Stimulated activated CD8-positive, alpha-beta memory T cell treated with anti-CD3 and anti-CD28 coated beads, Interleukin-15, amount 100 ng/mL, for 24 hours (primary cell): ENCODE measurements around the gene ZNF513.
"Not testable (repeated sequence)": the region's sequence is repeated elsewhere in the genome, so short reads cannot be mapped to it uniquely, and the experiment has no call there.

Experiments used
- DNase-seq: peaks from one replicate; pipeline ENCODE4 v3.0.0-alpha.2; 2020; ENCODE audit warnings: low read depth

The ZNF513 gene, protein sequence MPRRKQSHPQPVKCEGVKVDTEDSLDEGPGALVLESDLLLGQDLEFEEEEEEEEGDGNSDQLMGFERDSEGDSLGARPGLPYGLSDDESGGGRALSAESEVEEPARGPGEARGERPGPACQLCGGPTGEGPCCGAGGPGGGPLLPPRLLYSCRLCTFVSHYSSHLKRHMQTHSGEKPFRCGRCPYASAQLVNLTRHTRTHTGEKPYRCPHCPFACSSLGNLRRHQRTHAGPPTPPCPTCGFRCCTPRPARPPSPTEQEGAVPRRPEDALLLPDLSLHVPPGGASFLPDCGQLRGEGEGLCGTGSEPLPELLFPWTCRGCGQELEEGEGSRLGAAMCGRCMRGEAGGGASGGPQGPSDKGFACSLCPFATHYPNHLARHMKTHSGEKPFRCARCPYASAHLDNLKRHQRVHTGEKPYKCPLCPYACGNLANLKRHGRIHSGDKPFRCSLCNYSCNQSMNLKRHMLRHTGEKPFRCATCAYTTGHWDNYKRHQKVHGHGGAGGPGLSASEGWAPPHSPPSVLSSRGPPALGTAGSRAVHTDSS

DNA sequence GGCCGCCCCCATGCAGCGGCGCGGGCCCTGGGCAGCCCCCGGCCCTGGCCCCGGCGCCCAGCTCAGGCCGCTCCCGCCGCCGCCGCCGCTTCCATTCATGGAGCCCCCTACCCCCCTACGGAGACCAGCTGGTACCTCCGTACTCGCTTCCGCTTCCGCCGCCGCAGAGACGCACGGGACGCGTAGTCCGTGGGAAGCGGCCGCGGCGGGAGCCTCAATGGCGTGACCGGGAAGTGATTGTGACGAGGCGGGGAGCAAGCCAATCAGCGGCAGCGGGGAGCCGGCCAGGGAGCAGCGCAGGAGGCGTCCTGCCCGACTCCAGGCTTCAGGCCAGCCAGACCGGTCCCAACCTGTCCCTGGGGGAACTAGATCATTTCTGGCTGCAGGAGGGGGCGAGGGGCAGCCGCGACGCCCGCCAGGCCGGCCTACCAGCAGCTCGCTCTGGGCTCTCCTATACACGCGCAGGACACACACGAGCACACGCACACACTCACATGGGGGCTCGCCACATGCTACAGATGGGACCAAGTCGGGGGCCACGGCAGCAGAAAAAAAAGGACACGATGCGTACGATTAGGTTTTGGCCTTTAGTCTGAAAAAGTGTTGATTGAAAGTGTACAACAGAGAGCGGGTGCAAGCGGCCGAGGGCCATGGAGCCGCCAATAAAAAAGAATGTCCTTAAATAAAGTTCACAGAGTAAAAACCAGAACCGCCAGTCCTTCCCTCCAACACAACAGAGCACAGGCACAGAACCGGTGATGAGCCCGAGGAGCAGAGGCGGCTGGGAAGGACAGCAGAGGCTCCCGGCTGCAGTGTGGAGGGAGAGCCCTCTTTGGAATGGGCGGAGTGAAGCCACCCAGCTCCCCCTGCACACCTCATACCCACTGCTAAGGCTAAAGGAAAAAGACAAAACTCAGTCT, at the start of gene ZNF513:
ZNF513 (minus strand) TSS at position 109 of the 920 bp plus-strand sequence. CDS start 208 bp downstream, outside the sequence.
- peak; percentile 74 for DNase-seq

DNA sequence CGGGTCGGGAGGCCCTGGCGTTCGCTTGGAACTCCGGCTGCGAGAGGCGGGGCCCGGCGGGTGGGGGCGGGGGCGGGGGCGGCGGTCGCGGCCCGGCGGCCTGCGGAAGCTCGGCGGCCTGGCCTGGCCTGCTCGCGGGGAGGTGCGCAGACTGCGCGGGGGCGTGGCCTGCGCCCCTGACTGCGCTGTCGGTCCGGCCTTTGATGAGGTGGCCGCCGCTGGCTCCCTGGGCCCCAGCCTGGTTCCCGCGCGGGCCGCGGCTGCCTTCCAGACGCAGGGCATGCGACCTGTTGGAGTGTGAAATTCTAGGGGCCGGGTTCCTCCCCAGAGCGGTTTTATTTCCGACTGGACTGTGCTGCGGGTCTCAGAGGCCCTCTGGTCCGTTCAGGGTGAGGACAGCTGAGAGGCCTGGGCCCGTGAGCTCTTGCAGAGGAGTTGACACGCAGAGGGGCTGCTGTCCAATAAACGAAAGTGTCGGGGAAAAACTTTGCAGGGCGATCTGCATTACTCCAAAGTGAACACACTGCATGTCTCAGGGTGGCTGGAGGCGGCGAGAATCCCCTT, 48.5 kb upstream of the ZNF513 start:
- DNase-seq: peak; percentile 47

DNA sequence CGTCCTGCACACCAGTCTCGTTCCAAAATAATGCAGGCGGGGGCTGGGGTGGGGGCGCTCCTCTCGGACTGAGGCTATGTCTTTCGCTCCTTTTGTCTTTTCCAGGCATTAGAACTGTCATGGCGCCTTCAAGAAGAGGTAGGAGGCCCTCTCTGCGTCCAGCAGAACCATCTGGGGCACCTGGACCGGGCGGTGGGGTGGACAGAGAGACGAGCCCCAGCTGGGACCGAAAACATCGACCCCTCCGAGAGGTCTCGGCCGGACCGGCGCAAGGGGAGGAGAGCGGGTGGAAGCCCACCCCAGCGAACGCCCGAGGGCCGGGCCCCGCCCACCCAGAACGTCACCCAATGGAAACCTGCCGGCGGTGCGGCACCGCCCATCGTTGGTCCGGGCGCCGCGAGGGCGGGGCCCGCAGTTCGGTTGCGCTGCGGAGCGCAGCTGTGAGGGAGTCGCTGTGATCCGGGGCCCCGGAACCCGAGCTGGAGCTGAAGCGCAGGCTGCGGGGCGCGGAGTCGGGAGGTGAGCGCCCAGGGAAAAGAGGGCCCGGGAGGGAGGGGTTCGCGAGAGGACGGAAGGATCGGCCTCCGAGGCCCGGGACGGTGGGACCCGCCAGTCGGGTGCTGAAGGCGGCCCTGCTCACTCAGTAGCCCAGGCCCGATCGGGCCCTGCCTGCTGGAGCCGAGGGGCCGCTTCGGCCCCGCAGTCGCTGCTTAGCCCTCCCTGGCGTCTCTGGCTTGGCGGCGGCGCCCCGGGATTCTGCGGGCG, 47.9 kb upstream of the ZNF513 start, which contains the start of gene NRBP1:
NRBP1 (plus strand) TSS at position 419 of the 765 bp plus-strand sequence. CDS start 4,643 bp downstream, outside the sequence.
- peak; percentile 83 for DNase-seq

DNA sequence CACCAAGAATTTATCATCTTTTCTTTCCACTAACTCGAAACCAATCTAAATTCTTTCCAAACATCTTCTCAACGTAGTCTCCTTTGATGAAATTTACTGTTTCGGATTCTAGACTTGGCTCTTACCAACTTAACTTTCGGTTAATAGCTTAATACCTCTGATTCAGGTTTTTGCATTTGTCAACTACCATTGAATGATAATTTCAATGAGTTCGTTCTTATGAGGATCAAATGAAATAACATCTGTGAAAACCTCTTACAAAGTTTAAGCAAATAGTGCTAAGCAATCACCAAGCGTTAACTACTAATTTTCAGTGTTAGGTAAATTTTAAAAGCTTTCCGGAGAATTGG, 47.3 kb upstream of the ZNF513 start:
- DNase-seq: no peak

DNA sequence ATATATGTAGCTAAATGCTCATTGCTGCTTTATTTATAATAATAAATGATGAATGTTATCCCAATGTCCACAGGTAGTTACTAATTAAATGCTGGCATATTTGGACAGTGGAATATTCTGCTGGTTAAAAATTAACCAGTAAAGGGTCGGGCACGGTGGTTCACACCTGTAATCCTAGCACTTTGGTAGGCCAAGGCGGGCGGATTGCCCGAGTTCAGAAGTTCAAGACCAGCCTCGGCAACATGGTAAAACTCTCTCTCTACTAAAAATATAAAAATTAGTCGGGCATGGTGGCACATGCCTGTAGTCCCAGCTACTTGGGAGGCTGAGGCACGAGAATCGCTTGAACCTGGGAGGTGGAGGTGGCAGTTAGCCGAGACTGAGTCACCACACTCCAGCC, 44.5 kb upstream of the ZNF513 start:
- DNase-seq: not testable (repeated sequence)

DNA sequence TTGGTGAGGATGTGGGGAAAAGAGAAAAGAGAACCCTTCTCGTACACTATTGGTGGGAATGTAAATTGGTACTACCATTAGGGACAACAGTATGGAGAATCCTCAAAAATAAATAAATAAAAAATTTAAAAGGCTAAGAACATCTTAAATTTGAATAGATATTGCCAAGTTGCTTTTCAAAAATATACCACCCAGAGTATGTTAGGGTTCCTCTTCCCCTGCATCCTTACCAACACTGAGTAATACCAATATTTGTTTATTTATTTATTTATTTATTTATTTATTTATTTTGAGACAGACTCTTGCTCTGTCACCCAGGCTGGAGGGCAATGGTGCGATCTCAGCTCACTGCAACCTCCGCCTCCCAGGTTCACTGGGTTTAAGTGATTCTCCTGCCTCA, 42.4 kb upstream of the ZNF513 start:
- DNase-seq: no peak

DNA sequence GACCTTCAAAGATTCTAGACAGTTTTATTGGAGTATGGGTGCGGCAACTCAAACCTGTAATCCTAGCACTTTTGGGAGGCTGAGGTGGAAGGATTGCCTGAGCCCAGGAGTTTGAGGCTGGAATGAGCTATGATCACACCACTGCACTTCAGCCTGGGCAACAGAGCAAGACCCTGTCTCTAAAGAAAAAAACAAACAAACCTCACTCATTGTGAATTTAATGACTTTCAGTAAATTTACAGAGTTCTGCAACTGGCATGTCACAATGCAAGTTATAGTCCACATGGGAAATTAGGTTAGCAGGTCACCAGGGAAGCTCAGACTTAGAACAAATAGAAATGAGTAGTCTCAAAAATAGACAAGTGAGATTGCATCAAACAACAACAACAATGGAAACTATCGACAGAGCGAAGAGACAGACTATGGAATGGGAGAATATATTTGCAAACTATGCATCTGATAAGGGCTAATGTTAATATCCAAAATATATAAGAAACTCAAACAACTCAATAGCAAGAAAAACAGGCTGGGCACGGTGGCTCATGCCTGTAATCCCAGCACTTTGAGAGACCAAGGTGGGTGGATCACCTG, 41.2 kb upstream of the ZNF513 start:
- DNase-seq: no peak

DNA sequence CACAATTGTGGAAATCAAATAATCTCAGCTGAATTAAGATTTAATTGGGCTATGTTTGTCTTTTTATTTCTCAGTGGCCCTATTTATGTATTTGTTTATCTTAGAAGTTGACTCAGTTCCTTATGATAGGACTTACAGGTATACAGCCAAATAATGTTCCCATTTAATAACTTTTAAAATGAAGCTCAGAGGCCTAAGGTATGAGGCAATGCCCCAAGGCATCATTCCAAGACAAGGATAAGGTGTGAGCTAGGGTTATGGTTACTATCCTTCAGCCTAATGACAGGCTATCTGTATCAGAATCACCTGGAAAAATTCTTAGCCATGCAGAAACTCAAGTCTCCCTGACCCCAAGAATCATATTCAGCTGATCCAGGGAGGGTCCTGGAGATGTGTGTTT, 40.5 kb upstream of the ZNF513 start:
- DNase-seq: no peak

DNA sequence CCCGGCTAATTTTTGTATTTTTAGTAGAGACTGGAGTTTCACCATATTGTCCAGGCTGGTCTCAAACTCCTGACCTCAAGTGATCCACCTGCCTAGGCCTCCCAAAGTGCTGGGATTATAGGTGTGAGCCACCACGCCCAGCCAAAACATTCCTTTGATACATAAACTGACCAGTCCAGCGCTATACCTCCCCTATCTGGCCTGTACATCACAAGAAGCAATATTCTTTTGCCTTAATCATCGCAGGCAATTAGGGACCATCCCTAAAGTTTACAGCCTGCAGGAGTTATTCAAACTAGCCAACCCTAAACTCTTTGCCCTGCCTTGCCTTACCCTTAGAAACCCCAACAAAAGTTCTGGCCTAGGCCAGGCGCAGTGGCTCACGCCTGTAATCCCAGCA, 35.6 kb upstream of the ZNF513 start:
- DNase-seq: no peak

DNA sequence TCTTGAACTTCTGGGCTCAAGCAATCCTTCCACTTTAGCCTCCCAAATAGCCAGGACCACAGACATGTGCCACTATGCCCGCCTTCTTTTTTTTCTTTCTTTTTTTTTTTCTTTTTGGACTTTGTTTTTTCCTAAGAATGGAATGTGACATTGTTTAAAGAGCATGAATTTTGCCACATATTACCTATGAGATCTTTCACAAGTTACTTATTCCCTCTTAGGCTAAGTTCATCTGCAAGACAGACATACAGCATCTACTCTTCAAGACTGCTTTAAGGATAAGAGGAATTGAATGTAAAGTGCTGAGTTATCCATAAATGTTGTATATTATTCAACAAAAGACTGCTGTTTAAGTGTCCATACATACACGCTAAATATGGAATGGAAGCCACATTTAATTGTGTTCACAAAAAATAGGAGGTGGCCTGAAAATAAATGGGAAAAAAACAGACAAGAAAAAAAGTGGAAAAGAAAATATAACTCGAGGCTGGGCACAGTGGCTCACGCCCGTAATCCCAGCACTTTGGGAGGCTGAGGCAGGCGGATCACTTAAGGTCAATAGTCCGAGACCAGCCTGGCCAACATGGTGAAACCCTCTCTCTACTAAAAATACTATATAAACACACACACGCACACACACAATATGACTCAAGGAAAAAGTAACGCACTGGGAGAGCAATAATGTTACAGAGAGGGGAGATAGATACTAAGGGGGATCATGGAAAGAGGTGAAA, 32.1 kb upstream of the ZNF513 start:
- DNase-seq: no peak

DNA sequence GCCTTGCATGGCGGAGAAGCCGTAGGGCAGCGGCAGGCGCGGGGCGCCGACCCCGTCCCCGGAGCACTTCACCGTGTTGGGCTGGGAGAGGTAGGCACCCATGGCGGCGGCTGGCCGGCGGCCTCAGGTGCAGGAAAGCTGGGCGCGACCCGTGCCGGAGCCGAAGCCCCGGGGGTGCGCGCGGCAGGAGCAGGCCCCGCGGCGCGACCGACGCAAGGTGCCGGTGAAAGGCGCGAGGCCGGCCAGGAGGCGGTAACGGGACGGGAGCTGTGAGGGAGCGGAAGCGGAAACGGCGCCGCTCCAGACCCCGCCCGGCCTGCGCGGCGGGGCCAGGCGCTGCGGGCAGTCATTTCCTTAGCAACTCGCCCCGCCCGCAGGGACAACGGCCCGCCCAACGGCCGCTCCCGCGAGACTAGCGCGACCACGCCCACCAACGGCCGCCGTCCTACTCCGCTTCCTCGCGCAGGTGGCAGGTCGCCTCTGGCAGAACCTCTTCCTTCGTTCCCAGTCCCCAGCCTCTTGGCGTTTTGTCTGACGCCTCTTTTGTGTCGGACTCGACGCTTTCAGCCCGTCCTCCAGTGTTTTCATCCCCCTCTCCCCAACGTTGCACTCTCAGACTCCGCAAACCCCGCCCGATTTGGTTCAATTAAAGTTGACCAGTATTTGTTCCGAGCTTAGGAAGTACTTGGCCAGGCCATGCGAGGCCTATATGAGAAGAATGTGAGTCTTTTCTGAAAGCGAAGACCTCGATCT, 29.0 kb upstream of the ZNF513 start, which contains the start of gene PPM1G:
PPM1G (minus strand) TSS at position 271 of the 753 bp plus-strand sequence; CDS start at position 102, 169 bp downstream.
- DNase-seq: peak; percentile 95

DNA sequence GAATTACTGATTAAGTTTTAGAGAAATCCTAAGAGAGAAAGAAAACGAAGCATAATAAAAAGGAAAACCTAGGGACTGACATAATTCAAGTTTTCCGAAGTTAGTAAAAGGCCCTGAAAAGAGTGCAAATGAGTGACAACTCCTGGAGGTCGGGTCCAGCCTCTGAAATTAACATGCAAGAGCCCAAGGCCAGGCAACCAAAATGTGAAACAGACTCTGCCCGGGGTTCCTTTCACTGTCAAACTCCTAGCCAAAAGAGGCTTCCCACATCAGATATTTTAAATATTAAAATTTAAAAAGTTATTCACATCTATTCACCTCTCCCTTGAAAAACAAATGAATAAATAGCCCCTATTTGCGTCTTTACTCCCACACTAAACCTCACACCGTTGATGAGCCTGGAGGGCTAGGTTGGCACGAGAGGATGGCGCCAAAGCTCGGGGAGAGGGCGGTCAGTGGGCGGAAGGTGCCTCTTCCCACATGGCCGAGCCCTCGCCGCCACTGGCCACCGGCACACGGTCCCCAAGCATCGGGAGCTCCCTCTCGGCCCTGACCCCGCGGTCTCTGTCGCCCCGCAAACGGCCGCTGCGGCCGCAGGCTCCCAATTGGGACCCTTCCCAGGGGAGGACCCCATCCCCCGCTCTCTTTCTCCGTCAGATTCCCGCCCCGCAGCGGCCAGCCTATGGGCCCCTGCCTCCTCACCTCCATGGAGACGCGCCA, 28.2 kb upstream of the ZNF513 start:
- DNase-seq: no peak

DNA sequence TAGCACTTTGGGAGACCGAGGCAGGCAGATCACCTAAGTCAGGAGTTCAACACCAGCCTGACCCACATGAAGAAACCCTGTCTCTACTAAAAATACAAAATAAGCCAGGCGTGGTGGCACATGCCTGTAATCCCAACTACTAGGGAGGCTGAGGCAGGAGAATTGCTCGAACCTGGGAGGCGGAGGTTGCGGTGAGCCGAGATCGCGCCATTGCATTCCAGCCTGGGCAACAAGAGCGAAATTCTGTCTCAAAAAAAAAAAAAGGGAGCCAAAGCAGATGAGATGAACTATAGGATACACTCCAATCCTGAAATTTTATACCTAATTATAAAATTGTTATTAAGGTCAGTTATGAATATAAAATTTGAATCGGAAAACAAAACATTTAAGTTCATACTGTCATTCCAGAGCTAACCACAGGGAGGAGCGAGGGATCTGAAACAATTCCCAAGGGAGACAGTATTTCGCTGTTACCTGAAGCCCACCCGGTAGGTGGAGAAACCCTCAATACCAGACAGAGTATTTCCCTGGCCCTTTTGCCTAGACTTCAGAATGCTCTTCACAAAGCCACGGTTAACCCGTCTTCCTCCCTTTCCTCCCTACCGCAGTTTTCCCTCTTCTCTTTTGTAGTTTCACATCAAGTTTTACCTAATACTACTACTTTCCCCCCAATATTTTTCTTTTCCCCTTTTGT, 27.4 kb upstream of the ZNF513 start:
- no peak for DNase-seq

DNA sequence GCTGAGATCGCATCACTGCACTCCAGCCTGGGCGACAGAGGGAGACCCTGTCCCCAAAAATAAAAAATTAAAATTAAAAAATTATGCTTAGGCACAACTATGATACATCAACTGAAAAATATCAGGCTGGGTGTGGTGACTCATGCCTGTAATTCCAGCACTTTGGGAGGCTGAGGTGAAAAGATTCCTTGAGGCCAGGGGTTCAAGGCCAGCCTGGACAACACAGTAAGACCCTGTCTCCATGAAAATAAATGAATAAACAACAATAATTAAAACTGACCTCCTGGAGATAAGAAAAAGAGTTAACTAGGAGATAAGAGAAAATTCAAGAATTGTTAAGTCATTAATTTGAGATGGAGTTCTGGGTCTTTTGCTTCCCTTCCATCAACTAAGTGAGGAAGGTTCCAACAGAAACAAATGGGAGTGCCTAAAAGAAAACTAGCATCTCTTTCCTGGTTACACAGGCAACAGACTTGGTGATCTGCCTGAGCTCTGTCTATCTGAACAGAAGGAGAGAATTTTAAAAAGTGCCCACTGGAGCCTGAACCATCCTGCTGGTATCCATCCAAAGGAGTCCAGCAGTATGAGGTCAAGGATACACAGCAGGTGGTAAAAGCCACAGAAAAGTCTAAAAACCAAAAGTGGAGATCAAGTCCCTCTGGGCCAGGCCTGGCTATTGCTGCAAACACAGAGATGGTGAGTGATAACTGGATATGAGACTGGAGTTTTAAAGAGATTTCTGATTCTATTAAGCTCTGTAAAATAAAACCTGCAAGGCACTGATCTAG, 20.0 kb upstream of the ZNF513 start:
- no peak for DNase-seq

DNA sequence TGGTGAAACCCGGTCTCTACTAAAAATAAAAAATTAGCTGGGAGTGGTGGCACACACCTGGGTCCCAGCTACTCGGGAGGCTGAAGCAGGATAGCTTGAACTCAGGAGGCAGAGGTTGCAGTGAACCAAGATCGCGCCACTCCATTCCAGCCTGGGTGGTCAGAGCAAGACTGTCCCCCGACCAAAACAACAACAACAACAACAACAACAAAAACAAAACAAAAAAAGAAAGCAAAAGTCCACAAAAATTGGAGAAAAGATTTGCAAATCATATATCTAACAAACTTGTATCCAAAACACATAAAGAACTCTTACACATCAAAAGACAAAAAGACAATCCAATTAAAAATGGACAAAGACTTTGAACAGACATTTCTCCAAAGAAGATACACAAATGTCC, 18.4 kb upstream of the ZNF513 start:
- DNase-seq: no peak

DNA sequence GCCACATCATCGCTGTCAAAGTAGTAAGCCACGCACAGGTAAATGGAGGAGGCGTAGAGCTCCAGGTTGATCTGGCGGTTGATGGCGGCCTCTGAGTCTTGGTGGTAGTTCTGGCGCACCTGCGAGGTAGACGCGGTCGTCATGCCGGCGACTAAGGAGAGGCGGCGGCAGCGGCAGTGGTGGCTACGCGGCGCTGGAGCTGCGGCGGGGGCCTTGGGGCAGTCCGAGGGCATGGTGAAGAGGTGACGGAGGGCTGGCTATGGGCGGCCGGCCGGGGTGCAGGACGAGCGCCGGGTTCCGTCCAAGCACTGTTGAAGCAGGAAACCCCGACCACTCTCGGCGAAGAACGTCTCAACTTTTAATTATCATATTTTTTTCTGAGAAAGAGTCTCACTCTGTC, 12.7 kb upstream of the ZNF513 start:
- DNase-seq: no peak
